ENCODE measurements around the gene CPXM2. TPM values are rescaled to one million over a fixed set of nuclear protein-coding genes. Genes with fewer than 3 reads are reported as not detected.

CPXM2 gene
- total and polyA plus RNA-seq, 2 experiments from 2014 or later: 3.7 to 4.9 TPM

DNA sequence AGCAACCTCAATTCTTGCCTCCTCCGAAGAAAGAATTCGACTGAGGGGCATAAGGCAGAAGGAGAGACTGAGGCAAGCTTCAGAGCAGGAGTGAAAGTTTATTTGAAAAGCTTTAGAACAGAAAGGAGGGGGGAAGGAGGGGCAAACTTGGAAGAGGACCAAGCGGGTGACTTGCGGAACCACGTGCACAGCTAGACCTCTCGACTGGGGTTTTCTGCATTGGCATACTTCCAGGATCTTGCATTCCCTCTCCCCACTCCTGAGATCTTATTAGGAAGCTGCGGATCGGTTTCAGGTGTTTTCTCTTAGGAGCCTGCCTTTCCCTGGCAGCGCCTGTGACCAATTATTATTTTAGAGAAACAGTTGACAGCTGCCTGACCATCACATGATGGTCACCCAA, 20.3 kb upstream of the CPXM2 start:
- Histone ChIP-seq H3K27me3 (peaks cover 11% of the 10 kb centered on the region), H2AFZ (no peak overlapping the region), H3K36me3 (replicated peaks; ENCODE audit: insufficient read depth, low read depth) (no peaks in the 10 kb centered on the region), H3K27ac (no peak overlapping the region), H3K4me2 (no peak overlapping the region), H3K9me2 (replicated peaks; ENCODE audit: insufficient read depth) (no peaks in the 10 kb centered on the region), H3K4me3 (no peak overlapping the region), H3K79me2 (no peaks in the 10 kb centered on the region), H3K4me1 (ENCODE audit: insufficient read depth) (peaks cover 4% of the 10 kb centered on the region), H4K20me1 (ENCODE audit: insufficient read depth, poor library complexity, severe bottlenecking) (no peaks in the 10 kb centered on the region), H3K9me3 (ENCODE audit: low read depth) (no peaks in the 10 kb centered on the region)
- DNase-seq (ENCODE audit: low spot score): peak; percentile 18
- 62% methylated on average over 9 of the region's 9 CpGs for WGBS (ENCODE audit: low lambda C conversion rate, missing lambda C conversion rate)
- no peak for TF ChIP-seq EZH2 (IDR thresholded peaks at IDR 0.05; ENCODE audit: borderline replicate concordance)

DNA sequence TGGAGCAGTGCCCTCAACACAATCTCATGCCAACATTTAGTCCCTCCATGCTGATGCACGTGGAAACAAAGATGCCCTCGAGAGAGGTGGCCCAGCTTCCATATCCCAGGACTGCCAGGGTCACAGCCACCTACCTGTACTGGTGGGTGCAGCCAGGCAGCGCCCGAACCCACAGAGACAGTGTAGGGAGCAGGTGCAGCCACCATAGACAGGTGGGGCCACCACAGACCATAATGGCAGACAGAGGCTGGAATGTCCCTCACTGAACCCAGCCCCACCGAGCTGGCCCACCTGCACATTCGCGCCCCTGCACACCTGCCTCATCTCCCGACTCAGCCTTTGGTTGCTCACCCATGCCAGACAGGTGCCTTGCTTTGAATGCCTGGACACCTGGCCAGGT, 18.3 kb upstream of the CPXM2 start:
- Histone ChIP-seq H3K4me3 (no peak overlapping the region), H3K4me1 (ENCODE audit: insufficient read depth) (peaks cover 7% of the 10 kb centered on the region), H3K9me3 (ENCODE audit: low read depth) (no peaks in the 10 kb centered on the region), H4K20me1 (ENCODE audit: insufficient read depth, poor library complexity, severe bottlenecking) (no peaks in the 10 kb centered on the region), H3K4me2 (no peak overlapping the region), H3K36me3 (replicated peaks; ENCODE audit: insufficient read depth, low read depth) (no peaks in the 10 kb centered on the region), H3K79me2 (no peaks in the 10 kb centered on the region), H2AFZ (no peak overlapping the region), H3K9me2 (replicated peaks; ENCODE audit: insufficient read depth) (no peaks in the 10 kb centered on the region), H3K27me3 (peaks cover 11% of the 10 kb centered on the region), H3K27ac (no peak overlapping the region)
- WGBS (ENCODE audit: low lambda C conversion rate, missing lambda C conversion rate): 96% methylated on average over 8 of the region's 8 CpGs
- TF ChIP-seq, protein P1, sequence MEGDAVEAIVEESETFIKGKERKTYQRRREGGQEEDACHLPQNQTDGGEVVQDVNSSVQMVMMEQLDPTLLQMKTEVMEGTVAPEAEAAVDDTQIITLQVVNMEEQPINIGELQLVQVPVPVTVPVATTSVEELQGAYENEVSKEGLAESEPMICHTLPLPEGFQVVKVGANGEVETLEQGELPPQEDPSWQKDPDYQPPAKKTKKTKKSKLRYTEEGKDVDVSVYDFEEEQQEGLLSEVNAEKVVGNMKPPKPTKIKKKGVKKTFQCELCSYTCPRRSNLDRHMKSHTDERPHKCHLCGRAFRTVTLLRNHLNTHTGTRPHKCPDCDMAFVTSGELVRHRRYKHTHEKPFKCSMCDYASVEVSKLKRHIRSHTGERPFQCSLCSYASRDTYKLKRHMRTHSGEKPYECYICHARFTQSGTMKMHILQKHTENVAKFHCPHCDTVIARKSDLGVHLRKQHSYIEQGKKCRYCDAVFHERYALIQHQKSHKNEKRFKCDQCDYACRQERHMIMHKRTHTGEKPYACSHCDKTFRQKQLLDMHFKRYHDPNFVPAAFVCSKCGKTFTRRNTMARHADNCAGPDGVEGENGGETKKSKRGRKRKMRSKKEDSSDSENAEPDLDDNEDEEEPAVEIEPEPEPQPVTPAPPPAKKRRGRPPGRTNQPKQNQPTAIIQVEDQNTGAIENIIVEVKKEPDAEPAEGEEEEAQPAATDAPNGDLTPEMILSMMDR (IDR thresholded peaks at IDR 0.05; ENCODE audit: poor library complexity): no peak
- TF ChIP-seq EZH2 (IDR thresholded peaks at IDR 0.05; ENCODE audit: borderline replicate concordance) (no peak), EZH2phosphoT487 (IDR thresholded peaks at IDR 0.05; ENCODE audit: low read depth, severe bottlenecking, unreplicated experiment) (no peak)
- no peak for DNase-seq (ENCODE audit: low spot score)

DNA sequence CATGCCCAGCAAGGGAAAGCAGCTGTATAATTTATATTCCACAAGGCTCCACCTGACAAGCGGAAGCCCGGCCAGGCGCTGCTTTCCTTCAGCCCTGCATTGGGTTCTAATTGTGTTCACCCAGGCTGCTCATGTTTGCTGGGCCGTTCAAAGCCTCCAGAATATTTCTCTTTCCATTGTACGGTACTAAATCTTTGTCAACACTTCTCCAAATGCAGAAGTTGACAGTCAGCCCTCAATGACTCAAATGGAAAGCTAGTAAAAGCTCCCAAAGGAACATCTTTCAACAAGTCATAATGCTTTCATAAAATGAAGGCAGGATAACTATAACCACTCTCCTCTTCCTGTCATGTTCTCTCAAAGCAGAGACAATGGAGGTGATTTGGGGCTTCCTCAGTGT, 17.8 kb upstream of the CPXM2 start:
- H3K4me2 ChIP-seq: no peak overlapping the region
- no peaks in the 10 kb centered on the region for H3K79me2 ChIP-seq
- H4K20me1 ChIP-seq (ENCODE audit: insufficient read depth, poor library complexity, severe bottlenecking): no peaks in the 10 kb centered on the region
- TF ChIP-seq EZH2phosphoT487 (IDR thresholded peaks at IDR 0.05; ENCODE audit: low read depth, severe bottlenecking, unreplicated experiment) (no peak), EZH2 (IDR thresholded peaks at IDR 0.05; ENCODE audit: borderline replicate concordance) (no peak)
- TF ChIP-seq, protein P1 (IDR thresholded peaks at IDR 0.05; ENCODE audit: poor library complexity): no peak
- WGBS (ENCODE audit: low lambda C conversion rate, missing lambda C conversion rate): 87% methylated on average over 5 of the region's 5 CpGs
- H2AFZ ChIP-seq: no peak overlapping the region
- no peak for DNase-seq (ENCODE audit: low spot score)
- peaks cover 7% of the 10 kb centered on the region for H3K4me1 ChIP-seq (ENCODE audit: insufficient read depth)
- H3K4me3 ChIP-seq: no peak overlapping the region
- H3K27ac ChIP-seq: no peak overlapping the region
- no peaks in the 10 kb centered on the region for H3K36me3 ChIP-seq (replicated peaks; ENCODE audit: insufficient read depth, low read depth)
- H3K27me3 ChIP-seq: peaks cover 11% of the 10 kb centered on the region
- no peaks in the 10 kb centered on the region for H3K9me3 ChIP-seq (ENCODE audit: low read depth)
- no peaks in the 10 kb centered on the region for H3K9me2 ChIP-seq (replicated peaks; ENCODE audit: insufficient read depth)

DNA sequence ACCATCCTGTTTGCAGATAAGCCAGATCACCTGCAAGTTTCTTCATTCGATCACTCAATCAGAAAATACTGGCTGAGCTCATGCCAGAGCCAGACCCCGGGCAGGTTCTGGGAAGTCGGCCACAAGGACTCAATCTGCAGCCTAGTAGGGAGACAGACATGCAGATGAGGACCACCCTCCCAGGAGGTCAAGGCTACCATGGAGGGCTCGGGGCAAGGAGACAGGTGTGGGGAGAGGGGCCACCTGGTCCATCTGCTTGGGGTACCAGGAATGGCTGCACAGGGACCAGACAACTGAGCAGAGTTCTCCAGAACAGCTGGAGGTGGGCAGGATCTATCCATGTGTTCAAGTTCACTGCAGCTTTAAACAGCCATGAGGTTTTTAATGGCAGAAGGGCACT, 16.8 kb upstream of the CPXM2 start:
- Histone ChIP-seq H3K79me2 (no peaks in the 10 kb centered on the region), H3K4me3 (no peak overlapping the region), H4K20me1 (ENCODE audit: insufficient read depth, poor library complexity, severe bottlenecking) (no peaks in the 10 kb centered on the region), H2AFZ (no peak overlapping the region), H3K36me3 (replicated peaks; ENCODE audit: insufficient read depth, low read depth) (no peaks in the 10 kb centered on the region), H3K9me3 (ENCODE audit: low read depth) (no peaks in the 10 kb centered on the region), H3K4me2 (no peak overlapping the region), H3K9me2 (replicated peaks; ENCODE audit: insufficient read depth) (no peaks in the 10 kb centered on the region), H3K4me1 (ENCODE audit: insufficient read depth) (peaks cover 7% of the 10 kb centered on the region), H3K27me3 (peaks cover 11% of the 10 kb centered on the region), H3K27ac (no peak overlapping the region)
- 92% methylated on average over 4 of the region's 4 CpGs for WGBS (ENCODE audit: low lambda C conversion rate, missing lambda C conversion rate)
- no peak for DNase-seq (ENCODE audit: low spot score)
- TF ChIP-seq EZH2 (IDR thresholded peaks at IDR 0.05; ENCODE audit: borderline replicate concordance) (no peak), EZH2phosphoT487 (IDR thresholded peaks at IDR 0.05; ENCODE audit: low read depth, severe bottlenecking, unreplicated experiment) (no peak)
- TF ChIP-seq, protein P1 (IDR thresholded peaks at IDR 0.05; ENCODE audit: poor library complexity): no peak
